ENCODE data around the gene KRTAP5-5.

- TF ChIP-seq CTCF (IDR thresholded peaks at IDR 0.05) (no peak), ELF4 (CRISPR knock-in tag; IDR thresholded peaks at IDR 0.05; ENCODE audit: low read depth) (no peak), E2F1 (CRISPR knock-in tag; IDR thresholded peaks at IDR 0.05) (no peak), CBFB (CRISPR knock-in tag; IDR thresholded peaks at IDR 0.05; ENCODE audit: low read depth) (no peak), SP1 (CRISPR knock-in tag; conservative IDR thresholded peaks at IDR 0.05) (no peak)
These were observed 50.3 kb downstream of the KRTAP5-5 start for GRCh38 chr11:1679881-1680280.
